ENCODE data around the gene RBMS3.

GRCh38 chr3:30011237-30011803 is 730.4 kb downstream of the RBMS3 start:
- TF ChIP-seq CTCF (IDR thresholded peaks at IDR 0.05) (no peak), POLR2A (IDR thresholded peaks at IDR 0.05) (no peak)
